Mucosa of descending colon (tissue), 3 donors: ENCODE measurements around the gene ELAVL3. TPM values are rescaled to one million over a fixed set of nuclear protein-coding genes. Genes with fewer than 3 reads are reported as not detected.
"Not testable (repeated sequence)": the region's sequence is repeated elsewhere in the genome, so short reads cannot be mapped to it uniquely, and the experiment has no call there.

Source experiments
- ATAC-seq: fragments of 200-7000 bp; cut with Tn5 transposase; one replicate; pipeline ENCODE4 v1.9.1; 2020; ENCODE audit warnings: mild to moderate bottlenecking, moderate library complexity
- DNase-seq, 3 donors: peaks; one replicate each; pipeline ENCODE4 v3.0.0-alpha.2; 2020
- H3K36me3 ChIP-seq: fragments of 200-600 bp; one replicate; pipeline ENCODE4 v1.8.0; 2021; ENCODE audit warnings: low read depth, mild to moderate bottlenecking
- H3K4me1 ChIP-seq: fragments of 200-600 bp; one replicate; pipeline ENCODE4 v1.8.0; 2021; ENCODE audit warnings: low read depth, mild to moderate bottlenecking
- H3K4me3 ChIP-seq: fragments of 200-600 bp; one replicate; pipeline ENCODE4 v1.8.0; 2021; ENCODE audit warnings: mild to moderate bottlenecking
- H3K9me3 ChIP-seq: fragments of 200-600 bp; one replicate; pipeline ENCODE4 v1.8.0; 2021; ENCODE audit warnings: mild to moderate bottlenecking
- CTCF ChIP-seq: fragments of 200-600 bp; IDR thresholded peaks from one replicate; pipeline ENCODE4 v1.8.0; 2022; ENCODE audit warnings: antibody characterized with exemption, mild to moderate bottlenecking
- intact Hi-C, 2 donors: fragments of 100-400 bp; cut with DNase I in 1 of 2; cut with micrococcal nuclease in 1 of 2; formaldehyde crosslinking; loops; one replicate each; pipeline versions ENCODE4 v1.11.0 to v1.11.1; 2022; cut with DNase I, micrococcal nuclease
- total RNA-seq, 3 donors: library from RNA; stranded (reverse); fragmentation: NEBNext Ultra II Directional in 2 of 3; extraction: Animal tissue kit (Norgen Biotek cat#: 25700) in 2 of 3; gene quantifications; one replicate each; pipeline versions ENCODE4 v1.2.1 to v1.2.4, GENCODE V29; 2021 to 2023
- donor health status: DM: no; HTN: no; CAD: no; lungs with moderate emphysema.
- donor health status: DM: no; HTN: no; CAD: no.
- donor health status: DM: no; HTN: yes; CAD: no.

Gene ELAVL3
- total RNA-seq, 3 donors from 2014 or later: 0.51 to 2.5 TPM; not detected in 1

GRCh38 chr19:11460207-11460606 lies 20.6 kb downstream of the ELAVL3 start:
- intact Hi-C loops: no loop called here
- DNase-seq (no peak), ATAC-seq (no peak)
- Histone ChIP-seq H3K4me3 (no peak overlapping the region), H3K9me3 (no peaks in the 10 kb centered on the region), H3K36me3 (no peaks in the 10 kb centered on the region), H3K4me1 (no peaks in the 10 kb centered on the region)
- no peak for TF ChIP-seq CTCF

DNA sequence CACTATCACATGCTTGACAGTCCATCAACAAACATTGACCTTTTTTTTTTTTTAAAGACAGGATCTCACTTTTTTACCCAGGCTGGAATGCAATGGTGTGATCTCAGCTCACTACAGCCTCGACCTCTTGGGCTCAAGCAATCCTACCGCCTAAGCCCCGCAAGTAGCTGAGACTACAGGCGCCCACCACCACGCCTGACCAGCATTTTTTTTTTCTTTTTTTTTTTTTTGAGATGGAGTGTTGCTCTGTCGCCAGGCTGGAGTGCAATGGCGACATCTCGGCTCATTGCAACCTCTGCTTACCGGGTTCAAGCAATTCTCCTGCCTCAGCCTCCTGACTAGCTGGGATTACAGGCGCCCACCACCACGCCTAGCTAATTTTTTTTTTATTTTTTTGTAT lies 21.9 kb downstream of the ELAVL3 start:
- H3K4me1 ChIP-seq, DNase-seq, H3K36me3 ChIP-seq, H3K9me3 ChIP-seq, intact Hi-C loops, H3K4me3 ChIP-seq, ATAC-seq: not testable (repeated sequence)

DNA sequence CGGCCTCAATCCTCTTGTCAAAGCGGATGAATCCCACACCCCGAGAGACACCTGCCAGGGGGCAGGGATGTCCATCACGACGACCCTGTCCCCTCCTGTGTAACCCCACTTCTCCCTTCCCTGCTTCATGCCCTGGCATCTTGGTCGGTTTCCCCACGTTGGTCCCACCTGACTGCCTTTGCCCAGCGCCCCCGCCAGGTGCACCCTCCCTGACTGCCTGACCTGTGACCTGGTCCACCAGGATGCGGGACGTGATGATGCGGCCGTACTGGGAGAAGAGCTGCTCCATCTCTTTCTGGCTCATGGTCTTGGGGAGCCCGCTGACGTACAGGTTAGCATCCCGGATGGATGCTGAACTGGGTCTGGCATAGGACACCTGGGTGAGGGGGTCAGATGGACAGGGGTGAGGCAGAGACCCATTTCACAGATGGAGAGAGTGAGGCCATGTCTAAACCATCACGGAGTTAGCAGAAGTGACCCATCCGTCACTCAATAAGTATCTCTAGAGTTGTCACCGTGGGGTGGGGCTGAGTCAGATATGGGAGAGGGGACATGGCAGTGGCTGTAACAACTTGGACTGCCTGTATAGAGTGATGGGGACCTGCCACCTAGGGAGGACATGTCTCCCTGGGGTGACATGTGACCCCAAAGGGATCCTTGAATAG lies 22.5 kb downstream of the ELAVL3 start:
- ATAC-seq (no peak), DNase-seq (no peak)
- intact Hi-C loops: no loop called here
- no peaks in the 10 kb centered on the region for H3K4me1 ChIP-seq
- no peak overlapping the region for H3K4me3 ChIP-seq
- no peaks in the 10 kb centered on the region for H3K36me3 ChIP-seq
- no peak for TF ChIP-seq CTCF
- no peaks in the 10 kb centered on the region for H3K9me3 ChIP-seq

GRCh38 chr19:11457831-11458230 lies 23.0 kb downstream of the ELAVL3 start:
- no peak overlapping the region for H3K4me3 ChIP-seq
- no peaks in the 10 kb centered on the region for H3K36me3 ChIP-seq
- ATAC-seq (no peak), DNase-seq (no peak)
- intact Hi-C loops: no loop called here
- TF ChIP-seq CTCF: no peak
- no peaks in the 10 kb centered on the region for H3K9me3 ChIP-seq
- no peaks in the 10 kb centered on the region for H3K4me1 ChIP-seq

DNA sequence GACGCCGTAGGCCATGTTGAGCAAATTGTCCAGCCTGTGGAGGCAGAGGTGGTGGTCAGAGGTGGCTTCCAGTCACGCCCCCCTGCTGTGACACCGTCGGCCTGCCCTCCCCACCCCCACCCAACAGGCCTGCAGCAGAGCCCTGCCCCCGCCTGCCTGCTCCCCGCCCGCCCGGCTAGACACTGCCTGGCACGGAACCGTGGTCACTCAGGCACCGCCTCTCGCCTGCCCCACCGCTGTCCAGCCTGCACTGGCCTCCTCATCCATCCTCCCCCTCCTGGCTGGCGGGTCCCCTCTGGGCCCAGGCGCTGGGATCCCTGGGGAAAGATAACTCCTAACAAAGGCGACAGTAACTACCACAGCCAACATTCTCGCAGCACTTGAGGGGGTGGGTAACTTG lies 23.7 kb downstream of the ELAVL3 start:
- Histone ChIP-seq H3K36me3 (no peaks in the 10 kb centered on the region), H3K9me3 (no peaks in the 10 kb centered on the region), H3K4me3 (no peak overlapping the region), H3K4me1 (no peaks in the 10 kb centered on the region)
- no peak for DNase-seq
- no peak for TF ChIP-seq CTCF
- ATAC-seq: no peak
- intact Hi-C loops: no loop called here

DNA sequence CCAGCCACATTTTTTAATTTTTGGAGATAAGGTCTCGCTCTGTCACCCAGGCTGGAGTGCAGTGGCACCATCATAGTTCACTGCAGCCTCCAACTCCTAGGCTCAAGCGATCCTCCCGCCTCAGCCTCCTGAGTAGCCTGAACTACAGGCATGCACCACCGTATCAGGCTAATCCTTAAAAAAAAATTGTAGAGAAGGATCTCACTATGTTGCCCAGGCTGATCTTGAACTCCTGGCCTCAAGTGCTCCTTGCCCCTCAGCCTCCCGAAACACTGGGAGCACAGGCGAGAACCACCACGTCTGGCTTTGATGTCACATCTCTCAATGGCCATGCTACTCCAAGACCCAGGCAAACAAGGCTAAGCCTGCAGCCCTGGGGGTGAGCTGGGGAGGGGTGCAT lies 24.2 kb downstream of the ELAVL3 start:
- DNase-seq (no peak), ATAC-seq (no peak)
- H3K4me3 ChIP-seq: no peak overlapping the region
- H3K36me3 ChIP-seq: no peaks in the 10 kb centered on the region
- H3K9me3 ChIP-seq: no peaks in the 10 kb centered on the region
- TF ChIP-seq CTCF: no peak
- intact Hi-C loops: no loop called here
- no peaks in the 10 kb centered on the region for H3K4me1 ChIP-seq

DNA sequence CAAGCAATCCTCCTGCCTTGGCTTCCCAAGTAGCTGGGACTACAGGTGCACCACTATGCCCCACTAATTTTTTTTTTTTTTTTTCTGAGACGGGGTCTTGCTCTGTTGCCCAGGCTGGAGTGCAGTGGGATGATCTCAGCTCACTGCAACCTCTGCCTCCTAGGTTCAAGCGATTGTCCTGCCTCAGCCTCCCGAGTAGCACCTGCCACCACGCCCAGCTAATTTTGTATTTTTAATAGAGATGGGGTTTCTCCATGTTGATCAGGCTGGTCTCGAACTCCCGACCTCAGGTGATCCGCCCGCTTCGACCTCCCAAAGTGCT lies 25.7 kb downstream of the ELAVL3 start:
- H3K4me1 ChIP-seq, H3K36me3 ChIP-seq, ATAC-seq, DNase-seq, intact Hi-C loops, H3K4me3 ChIP-seq, H3K9me3 ChIP-seq: not testable (repeated sequence)
